ENCODE results near the gene CDADC1. TPM values are rescaled to one million over a fixed set of nuclear protein-coding genes. Genes with fewer than 3 reads are reported as not detected.

Gene CDADC1
- total RNA-seq (2014; rRNA removed; shearing (Covaris generic)) (1.3 and 3.1 TPM in 2 replicates), polyA plus RNA-seq (2016; fragmentation: Nextera tagmentation; extraction: Ambion mirVana) (8.4 and 9.3 TPM in 2 replicates)
- long read RNA-seq, partial matches to known transcripts: 2 of 4 reads
- long read RNA-seq, other reads (novel, unspliced or antisense): 2 of 4 reads

DNA sequence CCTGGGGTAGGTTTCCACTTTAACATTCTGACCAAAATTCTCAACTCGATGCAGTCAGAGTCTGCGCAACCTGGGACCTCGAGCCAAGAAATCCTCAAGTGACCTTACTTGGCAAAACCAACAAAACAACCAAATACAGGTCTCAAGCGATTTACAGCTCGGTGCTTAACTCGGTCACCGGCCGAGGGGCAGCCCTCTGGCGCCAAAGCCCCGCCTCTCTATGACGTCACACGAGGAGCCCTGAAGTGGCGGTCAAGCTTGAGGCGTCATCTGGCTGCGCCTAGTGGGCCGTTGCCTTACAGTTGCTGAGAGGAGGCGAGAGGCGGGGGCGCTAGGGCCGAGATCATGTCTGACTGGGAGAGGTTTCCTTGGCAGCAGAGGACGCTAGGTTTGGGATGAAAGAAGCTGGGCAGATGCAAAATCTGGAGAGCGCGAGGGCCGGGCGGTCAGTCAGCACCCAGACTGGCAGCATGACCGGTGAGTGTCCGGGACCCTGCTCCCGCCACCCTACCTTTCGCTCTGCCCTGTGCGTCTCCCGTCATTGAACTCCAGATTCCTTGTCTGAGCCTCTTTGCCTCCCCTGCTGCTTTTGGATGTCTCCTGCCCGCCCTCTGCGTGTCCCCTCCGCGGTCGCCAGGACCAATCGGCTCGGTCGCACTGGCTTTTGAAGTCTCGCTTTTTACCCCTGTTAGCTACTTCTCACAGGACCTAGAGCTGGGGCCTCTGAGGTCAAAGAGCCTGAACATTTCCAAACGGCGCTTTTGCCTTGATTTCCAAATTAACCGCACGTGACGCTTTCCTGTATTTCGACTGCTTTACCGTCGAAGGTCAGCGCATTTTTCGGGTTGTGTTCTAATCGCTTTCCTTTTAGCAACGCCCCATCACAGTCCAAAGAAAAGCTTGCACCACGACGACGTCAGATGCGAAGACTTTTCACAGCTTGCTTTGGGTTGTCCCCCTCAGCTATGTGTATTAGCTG lies at the start of gene CDADC1:
TSS of gene CDADC1 (plus strand) at position 283 of the 979 bp plus-strand sequence. CDS start at position 396, 113 bp downstream.
- H3K9me2 ChIP-seq (ENCODE audit: insufficient read depth): no peaks in the 10 kb centered on the region
- Mint-ChIP-seq H3K27me3 (ENCODE audit: insufficient read depth, low read depth, poor library complexity) (peaks cover 9% of the 10 kb centered on the region), H3K36me3 (ENCODE audit: low read depth) (no peaks in the 10 kb centered on the region), H3K9me3 (no peaks in the 10 kb centered on the region), H3K4me1 (peaks cover 2% of the 10 kb centered on the region; the same call in 1 of the 3 replicates), H3K4me3 (peak within 1 kb of the TSS; percentile 95), H3K27ac (peak within 1 kb of the TSS; percentile 96)
- H4K20me1 ChIP-seq (replicated peaks; ENCODE audit: insufficient read depth): no peaks in the 10 kb centered on the region
- ATAC-seq (peak; percentile 97), DNase-seq (ENCODE audit: low spot score) (peak; percentile 99)
- no peaks in the 10 kb centered on the region for H3K79me2 ChIP-seq (replicated peaks; ENCODE audit: insufficient read depth)
- H3K27me3 ChIP-seq (ENCODE audit: insufficient read depth): no peaks in the 10 kb centered on the region
- peak within 1 kb of the TSS; percentile 97 for H3K4me2 ChIP-seq
- peaks cover 6% of the 10 kb centered on the region; the same call in 1 of the 2 replicates for H3F3A ChIP-seq (replicated peaks; ENCODE audit: low read depth)
- no peaks in the 10 kb centered on the region for H3K4me1 ChIP-seq (ENCODE audit: insufficient read depth)
- no peaks in the 10 kb centered on the region for H3K36me3 ChIP-seq (ENCODE audit: insufficient read depth)
- no peak within 1 kb of the TSS for H3K27ac ChIP-seq (ENCODE audit: low read depth)
- peak within 1 kb of the TSS; percentile 76 for H3K4me3 ChIP-seq
- H2AFZ ChIP-seq: peak within 1 kb of the TSS; percentile 99
- TF ChIP-seq, protein P1, sequence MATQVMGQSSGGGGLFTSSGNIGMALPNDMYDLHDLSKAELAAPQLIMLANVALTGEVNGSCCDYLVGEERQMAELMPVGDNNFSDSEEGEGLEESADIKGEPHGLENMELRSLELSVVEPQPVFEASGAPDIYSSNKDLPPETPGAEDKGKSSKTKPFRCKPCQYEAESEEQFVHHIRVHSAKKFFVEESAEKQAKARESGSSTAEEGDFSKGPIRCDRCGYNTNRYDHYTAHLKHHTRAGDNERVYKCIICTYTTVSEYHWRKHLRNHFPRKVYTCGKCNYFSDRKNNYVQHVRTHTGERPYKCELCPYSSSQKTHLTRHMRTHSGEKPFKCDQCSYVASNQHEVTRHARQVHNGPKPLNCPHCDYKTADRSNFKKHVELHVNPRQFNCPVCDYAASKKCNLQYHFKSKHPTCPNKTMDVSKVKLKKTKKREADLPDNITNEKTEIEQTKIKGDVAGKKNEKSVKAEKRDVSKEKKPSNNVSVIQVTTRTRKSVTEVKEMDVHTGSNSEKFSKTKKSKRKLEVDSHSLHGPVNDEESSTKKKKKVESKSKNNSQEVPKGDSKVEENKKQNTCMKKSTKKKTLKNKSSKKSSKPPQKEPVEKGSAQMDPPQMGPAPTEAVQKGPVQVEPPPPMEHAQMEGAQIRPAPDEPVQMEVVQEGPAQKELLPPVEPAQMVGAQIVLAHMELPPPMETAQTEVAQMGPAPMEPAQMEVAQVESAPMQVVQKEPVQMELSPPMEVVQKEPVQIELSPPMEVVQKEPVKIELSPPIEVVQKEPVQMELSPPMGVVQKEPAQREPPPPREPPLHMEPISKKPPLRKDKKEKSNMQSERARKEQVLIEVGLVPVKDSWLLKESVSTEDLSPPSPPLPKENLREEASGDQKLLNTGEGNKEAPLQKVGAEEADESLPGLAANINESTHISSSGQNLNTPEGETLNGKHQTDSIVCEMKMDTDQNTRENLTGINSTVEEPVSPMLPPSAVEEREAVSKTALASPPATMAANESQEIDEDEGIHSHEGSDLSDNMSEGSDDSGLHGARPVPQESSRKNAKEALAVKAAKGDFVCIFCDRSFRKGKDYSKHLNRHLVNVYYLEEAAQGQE (IDR thresholded peaks at IDR 0.05; ENCODE audit: unreplicated experiment): no peak
- TF ChIP-seq EZH2 (IDR thresholded peaks at IDR 0.05; ENCODE audit: low read depth, unreplicated experiment) (no peak), ZNF331 (CRISPR knock-in tag; IDR thresholded peaks at IDR 0.05; ENCODE audit: low read depth) (no peak), JUNB (IDR thresholded peaks at IDR 0.05; ENCODE audit: unreplicated experiment) (no peak), NANOG (IDR thresholded peaks at IDR 0.05; ENCODE audit: borderline replicate concordance) (no peak), EZH2phosphoT487 (IDR thresholded peaks at IDR 0.05; ENCODE audit: unreplicated experiment) (no peak), CREB1 (CRISPR knock-in tag; IDR thresholded peaks at IDR 0.05; ENCODE audit: low read depth) (peak; percentile 100), ZNF114 (CRISPR knock-in tag; IDR thresholded peaks at IDR 0.05) (no peak), ZNF462 (CRISPR knock-in tag; IDR thresholded peaks at IDR 0.05) (no peak), POLR2AphosphoS5 (IDR thresholded peaks at IDR 0.05; ENCODE audit: low read depth) (peak; percentile 81)
- TF ChIP-seq, protein P2, sequence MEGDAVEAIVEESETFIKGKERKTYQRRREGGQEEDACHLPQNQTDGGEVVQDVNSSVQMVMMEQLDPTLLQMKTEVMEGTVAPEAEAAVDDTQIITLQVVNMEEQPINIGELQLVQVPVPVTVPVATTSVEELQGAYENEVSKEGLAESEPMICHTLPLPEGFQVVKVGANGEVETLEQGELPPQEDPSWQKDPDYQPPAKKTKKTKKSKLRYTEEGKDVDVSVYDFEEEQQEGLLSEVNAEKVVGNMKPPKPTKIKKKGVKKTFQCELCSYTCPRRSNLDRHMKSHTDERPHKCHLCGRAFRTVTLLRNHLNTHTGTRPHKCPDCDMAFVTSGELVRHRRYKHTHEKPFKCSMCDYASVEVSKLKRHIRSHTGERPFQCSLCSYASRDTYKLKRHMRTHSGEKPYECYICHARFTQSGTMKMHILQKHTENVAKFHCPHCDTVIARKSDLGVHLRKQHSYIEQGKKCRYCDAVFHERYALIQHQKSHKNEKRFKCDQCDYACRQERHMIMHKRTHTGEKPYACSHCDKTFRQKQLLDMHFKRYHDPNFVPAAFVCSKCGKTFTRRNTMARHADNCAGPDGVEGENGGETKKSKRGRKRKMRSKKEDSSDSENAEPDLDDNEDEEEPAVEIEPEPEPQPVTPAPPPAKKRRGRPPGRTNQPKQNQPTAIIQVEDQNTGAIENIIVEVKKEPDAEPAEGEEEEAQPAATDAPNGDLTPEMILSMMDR (conservative IDR thresholded peaks at IDR 0.05; ENCODE audit: low read depth in 2 of 2): no peak
- TF ChIP-seq, protein P3, sequence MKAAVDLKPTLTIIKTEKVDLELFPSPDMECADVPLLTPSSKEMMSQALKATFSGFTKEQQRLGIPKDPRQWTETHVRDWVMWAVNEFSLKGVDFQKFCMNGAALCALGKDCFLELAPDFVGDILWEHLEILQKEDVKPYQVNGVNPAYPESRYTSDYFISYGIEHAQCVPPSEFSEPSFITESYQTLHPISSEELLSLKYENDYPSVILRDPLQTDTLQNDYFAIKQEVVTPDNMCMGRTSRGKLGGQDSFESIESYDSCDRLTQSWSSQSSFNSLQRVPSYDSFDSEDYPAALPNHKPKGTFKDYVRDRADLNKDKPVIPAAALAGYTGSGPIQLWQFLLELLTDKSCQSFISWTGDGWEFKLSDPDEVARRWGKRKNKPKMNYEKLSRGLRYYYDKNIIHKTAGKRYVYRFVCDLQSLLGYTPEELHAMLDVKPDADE (IDR thresholded peaks at IDR 0.05): no peak
